Smooth muscle cell of the pulmonary artery (primary cell): ENCODE data around the gene CLP1. TPM values are rescaled to one million over a fixed set of nuclear protein-coding genes. Genes with fewer than 3 reads are reported as not detected.

Experiments used
- total RNA-seq: library from RNA; depleted of rRNA; stranded (reverse); fragments of >200 nt; gene quantifications from 2 replicates; pipeline ENCODE4 v1.2.3, GENCODE V29; 2014

CLP1 gene
- total RNA-seq = 11.0 and 13.5 TPM in 2 replicates

GRCh38 chr11:57657194-57658022, at the start of gene CLP1:
TSS of gene CLP1 (plus strand) at chr11:57657762. CDS start at chr11:57659477, 1,715 bp downstream.

GRCh38 chr11:57649826-57650738, 7.5 kb upstream of the CLP1 start, which contains the start of gene YPEL4:
TSS of gene YPEL4 (minus strand) at chr11:57649912. CDS start at chr11:57647107, 2,805 bp downstream.

GRCh38 chr11:57667736-57668433, 10.3 kb downstream of the CLP1 start, which contains the start of gene ZDHHC5:
TSS of gene ZDHHC5 (plus strand) at chr11:57668114. CDS start at chr11:57673091, 4,977 bp downstream.

Other genes with a start within 250 kb of the CLP1 start
- gene SLC43A3, start 230.6 kb upstream of the CLP1 start, total RNA-seq = 18.2 and 21.3 TPM in 2 replicates
- 0.13 TPM in 1 of 2 replicates, not detected in the other for gene RTN4RL2, start 197.2 kb upstream of the CLP1 start, total RNA-seq
- gene SLC43A1, start 142.1 kb upstream of the CLP1 start, total RNA-seq = 6.3 and 12.7 TPM in 2 replicates
- 18.6 and 24.2 TPM in 2 replicates for gene TIMM10, start 127.0 kb upstream of the CLP1 start, total RNA-seq
- gene SMTNL1, start 120.2 kb upstream of the CLP1 start, total RNA-seq = not detected in 2 replicates
- gene UBE2L6, start 90.1 kb upstream of the CLP1 start, total RNA-seq = 46.3 and 60.1 TPM in 2 replicates
- gene SERPING1, start 60.1 kb upstream of the CLP1 start, total RNA-seq = 11.6 and 43.9 TPM in 2 replicates
- gene YPEL4, start 7.8 kb upstream of the CLP1 start, total RNA-seq = 1.2 and 1.8 TPM in 2 replicates
- gene ZDHHC5, start 10.4 kb downstream of the CLP1 start, total RNA-seq = 47.3 and 57.9 TPM in 2 replicates
- gene MED19, start 54.5 kb downstream of the CLP1 start, total RNA-seq = 7.9 and 10.4 TPM in 2 replicates
- gene TMX2, start 54.8 kb downstream of the CLP1 start, total RNA-seq = 79.5 and 81.0 TPM in 2 replicates
- gene SELENOH, start 83.7 kb downstream of the CLP1 start, total RNA-seq = 49.5 and 83.5 TPM in 2 replicates
- gene BTBD18, start 94.1 kb downstream of the CLP1 start, total RNA-seq = not detected in 2 replicates
- 141 and 145 TPM in 2 replicates for gene CTNND1, start 104.0 kb downstream of the CLP1 start, total RNA-seq